ENCODE measurements around the gene HEMGN. TPM values are rescaled to one million over a fixed set of nuclear protein-coding genes. Genes with fewer than 3 reads are reported as not detected.
"Not testable (repeated sequence)": the region's sequence is repeated elsewhere in the genome, so short reads cannot be mapped to it uniquely, and the experiment has no call there.

Gene HEMGN
- total and polyA plus RNA-seq, 5 experiments from 2014 or later: 1.9 to 11.0 (median 7.6) TPM

DNA sequence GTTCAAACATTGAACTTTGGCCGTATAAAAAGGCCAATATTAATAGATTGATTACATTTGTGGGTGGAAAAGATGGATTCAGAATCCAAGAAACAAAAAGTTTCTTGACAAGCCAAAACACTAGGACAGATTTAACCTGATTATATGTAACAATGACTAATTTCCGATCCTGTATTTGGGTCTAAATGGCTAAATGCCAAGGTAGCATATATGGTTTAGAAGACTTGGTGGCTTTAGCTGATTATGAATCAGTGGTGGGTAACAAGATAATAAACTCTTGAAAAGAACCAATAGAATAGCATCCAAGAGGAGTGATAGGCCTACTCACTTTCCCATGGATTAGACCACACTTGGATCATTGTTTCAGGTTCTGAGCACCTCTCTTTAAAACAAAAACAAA, 23.4 kb upstream of the HEMGN start:
- no peaks in the 10 kb centered on the region for H3K27me3 Mint-ChIP-seq
- H3K4me1 Mint-ChIP-seq: no peaks in the 10 kb centered on the region
- ATAC-seq: no peak
- no peak overlapping the region for H3K4me3 Mint-ChIP-seq
- no peaks in the 10 kb centered on the region for H3K9me3 Mint-ChIP-seq
- no peaks in the 10 kb centered on the region for H3K36me3 Mint-ChIP-seq
- DNase-seq: no peak
- POLR2A ChIA-PET: interaction anchor here (0.5 to 1.1 kb wide), 3 partner anchors 39 to 264 kb away, joined by 3 to 5 read pairs (median 3); partner anchors contain the start of genes TRMO and XPA
- H3K27ac Mint-ChIP-seq: no peak overlapping the region

- H3K4me1 Mint-ChIP-seq, H3K4me3 Mint-ChIP-seq, H3K9me3 Mint-ChIP-seq, H3K27me3 Mint-ChIP-seq, ATAC-seq, DNase-seq, H3K36me3 Mint-ChIP-seq: not testable (repeated sequence)
- POLR2A ChIA-PET: interaction anchor here (0.7 to 1.9 kb wide), 3 partner anchors 22 to 264 kb away, joined by 3 to 5 read pairs (median 3); partner anchors contain the start of genes ANP32B, TRMO and XPA
- peak overlapping the region in 1 of 10 donors; percentile 25 for H3K27ac Mint-ChIP-seq
Measured at GRCh38 chr9:97960678-97961328, 22.8 kb upstream of the HEMGN start.

DNA sequence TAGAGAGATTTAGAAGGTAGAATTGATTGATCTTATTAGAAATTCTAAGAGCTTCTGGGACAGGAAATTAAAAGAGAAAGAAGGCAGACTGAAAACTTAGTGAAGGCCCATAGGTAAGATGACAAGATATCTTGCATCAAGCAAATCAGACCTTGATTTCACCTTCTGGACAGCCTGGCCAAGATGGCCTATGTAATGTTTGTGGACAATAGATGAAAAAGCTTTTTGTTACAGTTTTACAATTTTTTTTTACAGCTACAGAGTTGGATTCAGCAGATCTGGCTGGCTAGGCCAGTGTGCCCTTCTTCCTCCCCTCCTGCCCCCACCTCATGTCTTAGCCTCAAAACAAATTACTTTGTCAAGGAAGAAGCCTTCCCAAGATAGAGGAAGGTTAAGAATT, 21.6 kb upstream of the HEMGN start:
- no peaks in the 10 kb centered on the region for H3K9me3 Mint-ChIP-seq
- POLR2A ChIA-PET: interaction anchor here (0.6 to 1.9 kb wide), 5 partner anchors 9 to 82 kb away, joined by 3 to 5 read pairs (median 3); partner anchors contain the start of genes ANP32B and TRMO
- no peaks in the 10 kb centered on the region for H3K27me3 Mint-ChIP-seq
- peak overlapping the region in 4 of 10 donors; percentile 3 to 76 (median 53) for H3K27ac Mint-ChIP-seq
- ATAC-seq (no peak), DNase-seq (no peak)
- H3K36me3 Mint-ChIP-seq: no peaks in the 10 kb centered on the region
- H3K4me3 Mint-ChIP-seq: no peak overlapping the region
- H3K4me1 Mint-ChIP-seq: peaks cover 0 to 2% (median under 1%) of the 10 kb centered on the region in 4 donors

DNA sequence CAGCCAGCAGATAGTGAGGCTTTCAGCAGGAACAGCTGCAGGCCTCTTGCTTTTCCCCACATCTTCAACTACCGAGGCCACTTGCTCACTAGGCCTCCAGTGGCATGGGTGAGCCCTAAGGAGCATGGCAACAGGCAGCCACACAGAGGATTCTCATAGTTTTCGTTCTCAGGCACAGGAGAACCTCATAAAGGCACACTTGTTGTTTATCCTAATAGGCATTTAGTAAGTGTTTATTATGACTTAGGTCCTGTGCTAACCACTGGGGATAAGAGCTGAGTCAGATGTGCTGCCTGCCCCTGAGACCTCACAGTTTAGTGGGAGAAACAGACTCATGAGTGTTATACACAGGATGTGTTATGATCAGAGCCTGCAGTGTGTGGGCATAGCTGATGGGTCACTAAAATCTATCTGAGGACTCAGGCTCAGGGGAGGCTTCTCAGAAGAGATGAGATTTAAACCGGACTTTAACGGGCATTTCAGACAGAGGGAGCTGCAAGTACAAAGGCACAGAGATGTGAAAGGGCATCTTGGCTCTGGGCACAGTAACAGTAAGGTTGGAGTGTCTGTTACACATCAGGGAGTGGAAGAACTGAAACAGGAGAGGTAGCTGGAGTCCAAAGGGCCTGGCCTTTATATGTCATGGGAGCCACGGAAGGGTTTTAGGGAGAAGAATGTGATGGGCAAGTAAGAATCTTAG, 21.0 kb upstream of the HEMGN start:
- no peaks in the 10 kb centered on the region for H3K36me3 Mint-ChIP-seq
- peak overlapping the region in 3 of 10 donors; percentile 52 to 76 (median 61) for H3K27ac Mint-ChIP-seq
- ATAC-seq (no peak), DNase-seq (no peak)
- POLR2A ChIA-PET: interaction anchor here (0.6 to 1.9 kb wide), 4 partner anchors 10 to 83 kb away, joined by 3 to 5 read pairs (median 4); partner anchors contain the start of gene ANP32B
- no peak overlapping the region for H3K4me3 Mint-ChIP-seq
- no peaks in the 10 kb centered on the region for H3K9me3 Mint-ChIP-seq
- H3K4me1 Mint-ChIP-seq: peaks cover 0 to 6% (median 3%) of the 10 kb centered on the region in 4 donors
- H3K27me3 Mint-ChIP-seq: no peaks in the 10 kb centered on the region

- POLR2A ChIA-PET: interaction anchor here (1.2 to 5.0 kb wide), 3 partner anchors 9 to 34 kb away, joined by 3 to 52 read pairs (median 19); partner anchors contain the start of genes ANP32B and TRMO
Measured at GRCh38 chr9:97956331-97956730, 18.4 kb upstream of the HEMGN start.

GRCh38 chr9:97954550-97954989, 16.6 kb upstream of the HEMGN start:
- H3K36me3 Mint-ChIP-seq: no peaks in the 10 kb centered on the region
- POLR2A ChIA-PET: interaction anchor here (2.6 to 5.0 kb wide), 2 partner anchors 29 to 32 kb away, joined by 19 to 52 read pairs; partner anchors contain the start of genes ANP32B and TRMO
- DNase-seq: peak in 9 of 10 donors; percentile 36 to 81 (median 58)
- H3K9me3 Mint-ChIP-seq: peaks cover 0 to 3% (median 0%) of the 10 kb centered on the region in 9 donors
- H3K4me1 Mint-ChIP-seq: peaks cover 0 to 12% (median 4%) of the 10 kb centered on the region in 4 donors
- no peak overlapping the region for H3K4me3 Mint-ChIP-seq
- peaks cover 0 to 4% (median 0%) of the 10 kb centered on the region in 5 donors for H3K27me3 Mint-ChIP-seq
- ATAC-seq: peak; percentile 93 to 100
- H3K27ac Mint-ChIP-seq: peak overlapping the region in 2 of 10 donors; percentile 8 to 56

More at GRCh38 chr9:97956331-97956730, 18.4 kb upstream of the HEMGN start:
- Mint-ChIP-seq H3K27ac (peak overlapping the region in 2 of 10 donors; percentile 13 to 56), H3K36me3 (no peaks in the 10 kb centered on the region), H3K4me3 (no peak overlapping the region), H3K4me1 (peaks cover 0 to 6% (median 4%) of the 10 kb centered on the region in 4 donors), H3K9me3 (no peaks in the 10 kb centered on the region), H3K27me3 (peaks cover 0 to 1% (median 0%) of the 10 kb centered on the region in 5 donors)
- no peak for DNase-seq
- no peak for ATAC-seq

DNA sequence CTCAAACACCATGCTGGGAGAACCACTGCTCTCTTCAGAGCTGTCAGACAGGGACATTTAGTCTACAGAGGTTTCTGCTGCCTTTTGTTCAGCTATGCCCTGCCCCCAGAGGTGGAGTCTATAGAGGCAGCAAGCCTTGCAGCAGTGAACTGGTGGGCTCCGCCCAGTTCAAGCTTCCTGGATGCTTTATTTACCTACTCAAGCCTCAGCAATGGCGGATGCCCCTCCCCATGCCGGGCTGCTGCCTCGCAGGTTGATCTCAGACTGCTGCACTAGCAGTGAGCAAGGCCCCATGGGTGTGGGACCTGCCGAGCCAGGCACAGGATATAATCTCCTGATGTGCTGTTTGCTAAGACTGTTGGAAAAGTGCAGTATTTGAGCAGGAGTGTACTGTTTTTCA, 12.9 kb upstream of the HEMGN start:
- not testable (repeated sequence) for H3K36me3 Mint-ChIP-seq, H3K9me3 Mint-ChIP-seq, H3K4me3 Mint-ChIP-seq, H3K27ac Mint-ChIP-seq, H3K27me3 Mint-ChIP-seq
- POLR2A ChIA-PET: interaction anchor here (1.3 to 2.5 kb wide), 3 partner anchors 14 to 32 kb away, joined by 3 to 12 read pairs (median 4); partner anchors contain the start of genes ANP32B and TRMO
- peaks cover 0 to 12% (median 4%) of the 10 kb centered on the region in 4 donors for H3K4me1 Mint-ChIP-seq
- ATAC-seq: peak in 1 of 2 donors; percentile 72
- peak in 3 of 10 donors; percentile 21 to 24 (median 22) for DNase-seq

- H3K27ac Mint-ChIP-seq, H3K27me3 Mint-ChIP-seq, H3K4me3 Mint-ChIP-seq, H3K9me3 Mint-ChIP-seq, ATAC-seq, H3K36me3 Mint-ChIP-seq, H3K4me1 Mint-ChIP-seq, DNase-seq: not testable (repeated sequence)
- POLR2A ChIA-PET: interaction anchor here (1.4 kb wide), 1 partner anchor 35 kb away, joined by 3 read pairs; the partner anchor contains the start of gene ANP32B
Measured at GRCh38 chr9:97947094-97947493, 9.1 kb upstream of the HEMGN start.

- H3K36me3 Mint-ChIP-seq, H3K4me3 Mint-ChIP-seq, ATAC-seq, H3K27me3 Mint-ChIP-seq, H3K4me1 Mint-ChIP-seq, H3K27ac Mint-ChIP-seq, H3K9me3 Mint-ChIP-seq, DNase-seq: not testable (repeated sequence)
- POLR2A ChIA-PET: interaction anchor here (2.8 kb wide), 1 partner anchor 10 kb away, joined by 11 read pairs; no protein-coding TSS in a partner anchor
Measured at GRCh38 chr9:97945470-97945869, 7.5 kb upstream of the HEMGN start.

GRCh38 chr9:97944612-97945011, 6.6 kb upstream of the HEMGN start:
- ATAC-seq (no peak), DNase-seq (no peak)
- H3K4me1 Mint-ChIP-seq: no peaks in the 10 kb centered on the region
- no peaks in the 10 kb centered on the region for H3K36me3 Mint-ChIP-seq
- POLR2A ChIA-PET: interaction anchor here (1.0 to 2.8 kb wide), 2 partner anchors 10 to 19 kb away, joined by 3 to 11 read pairs; no protein-coding TSS in a partner anchor
- H3K27ac Mint-ChIP-seq: no peak overlapping the region
- H3K27me3 Mint-ChIP-seq: peaks cover 0 to under 1% (median 0%) of the 10 kb centered on the region in 5 donors
- peaks cover 0 to 3% (median 0%) of the 10 kb centered on the region in 9 donors for H3K9me3 Mint-ChIP-seq
- no peak overlapping the region for H3K4me3 Mint-ChIP-seq

DNA sequence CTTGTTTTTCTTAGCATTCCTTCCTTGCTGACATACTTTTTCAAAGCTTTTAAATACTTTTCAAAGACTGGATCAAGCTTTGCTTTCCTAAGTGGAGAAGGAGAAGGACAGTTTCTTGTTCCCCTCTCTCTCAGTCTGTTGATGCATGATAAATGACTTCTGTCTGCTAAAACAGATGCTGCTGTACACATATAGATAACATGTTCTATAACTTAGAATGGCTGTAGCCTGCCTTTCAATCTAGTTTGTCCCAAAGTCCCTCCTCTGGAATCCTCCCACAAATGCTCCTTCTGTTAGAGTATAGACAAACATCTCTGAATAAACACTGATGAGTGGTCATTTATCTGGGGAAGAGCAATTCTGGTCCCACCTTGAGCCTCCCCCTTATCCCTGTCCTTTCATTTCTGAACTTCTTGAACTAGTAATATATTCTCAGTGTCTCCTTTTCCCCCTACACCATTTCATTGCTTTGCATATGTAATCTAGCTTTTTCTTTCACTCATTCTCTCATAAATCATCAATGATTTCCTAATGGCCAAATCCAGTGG, 5.4 kb upstream of the HEMGN start:
- no peak overlapping the region for H3K27ac Mint-ChIP-seq
- ATAC-seq (no peak), DNase-seq (no peak)
- peaks cover 0 to 11% (median 7%) of the 10 kb centered on the region in 4 donors for H3K4me1 Mint-ChIP-seq
- POLR2A ChIA-PET: interaction anchor here (0.6 to 2.8 kb wide), 5 partner anchors 8 to 88 kb away, joined by 3 to 11 read pairs (median 3); partner anchors contain the start of genes ANP32B and TRMO
- no peaks in the 10 kb centered on the region for H3K27me3 Mint-ChIP-seq
- H3K9me3 Mint-ChIP-seq: peaks cover 0 to 3% (median 0%) of the 10 kb centered on the region in 9 donors
- H3K4me3 Mint-ChIP-seq: no peak overlapping the region
- H3K36me3 Mint-ChIP-seq: no peaks in the 10 kb centered on the region

- POLR2A ChIA-PET: interaction anchor here (1.0 kb wide), 1 partner anchor 19 kb away, joined by 4 read pairs; no protein-coding TSS in a partner anchor
Measured at GRCh38 chr9:97941323-97941722, 3.4 kb upstream of the HEMGN start.

More at GRCh38 chr9:97941323-97941722, 3.4 kb upstream of the HEMGN start:
- Mint-ChIP-seq H3K4me1 (peaks cover 4 to 25% (median 19%) of the 10 kb centered on the region in 4 donors), H3K27ac (peak overlapping the region in 2 of 10 donors; percentile 1 to 22), H3K9me3 (peaks cover 0 to 3% (median 0%) of the 10 kb centered on the region in 9 donors), H3K4me3 (no peak overlapping the region), H3K27me3 (no peaks in the 10 kb centered on the region), H3K36me3 (no peaks in the 10 kb centered on the region)
- ATAC-seq (no peak), DNase-seq (no peak)
